GM23338 (cell line): ENCODE data around the gene GSN.

Source experiments
- CREB1 ChIP-seq: fragments of 250-450 bp; sonication (Bioruptor Pico); IDR thresholded peaks from 2 replicates; pipeline ENCODE4 v1.5.0; 2020; ENCODE audit warnings: low read depth, mild to moderate bottlenecking, moderate library complexity
- CTCF ChIP-seq, 2 experiments: fragments of 200-600 bp in 1 of 2; sonication (generic) in 1 of 2; conservative IDR thresholded peaks; 2 replicates each; pipeline versions ENCODE4 v1.5.1 to v1.6.1; 2016 to 2017; ENCODE audit warnings: antibody characterized with exemption in 2 of 2, low read depth in 2 of 2, mild to moderate bottlenecking in 2 of 2, moderate library complexity in 1 of 2
- EZH2 ChIP-seq: fragments of 200-600 bp; sonication (generic); IDR thresholded peaks from one replicate; pipeline ENCODE4 v1.8.0; 2017; ENCODE audit warnings: antibody characterized with exemption, mild to moderate bottlenecking, low read depth; ENCODE audit not compliant: unreplicated experiment
- EZH2phosphoT487 ChIP-seq: fragments of 200-600 bp; sonication (generic); IDR thresholded peaks from one replicate; pipeline ENCODE4 v1.8.1; 2018; ENCODE audit warnings: antibody characterized with exemption; ENCODE audit not compliant: unreplicated experiment
- JUNB ChIP-seq: IDR thresholded peaks from one replicate; pipeline ENCODE4 v1.6.1; 2016; ENCODE audit warnings: antibody characterized with exemption; ENCODE audit not compliant: unreplicated experiment
- POLR2AphosphoS5 ChIP-seq: IDR thresholded peaks from 2 replicates; pipeline ENCODE4 v1.6.1; 2016; ENCODE audit warnings: antibody characterized with exemption, low read depth
- REST ChIP-seq: IDR thresholded peaks from one replicate; pipeline ENCODE4 v1.6.1; 2018; ENCODE audit warnings: antibody characterized with exemption; ENCODE audit not compliant: unreplicated experiment
- STAT1 ChIP-seq: IDR thresholded peaks from one replicate; pipeline ENCODE4 v1.6.1; 2016; ENCODE audit warnings: antibody characterized with exemption; ENCODE audit not compliant: unreplicated experiment
- ZNF114 ChIP-seq: fragments of 250-450 bp; sonication (Bioruptor Pico); IDR thresholded peaks from 2 replicates; pipeline ENCODE4 v1.5.0; 2020; ENCODE audit warnings: mild to moderate bottlenecking, moderate library complexity
- ZNF331 ChIP-seq: fragments of 250-450 bp; sonication (Bioruptor Pico); IDR thresholded peaks from 2 replicates; pipeline ENCODE4 v1.5.0; 2020; ENCODE audit warnings: low read depth, mild to moderate bottlenecking, moderate library complexity

DNA sequence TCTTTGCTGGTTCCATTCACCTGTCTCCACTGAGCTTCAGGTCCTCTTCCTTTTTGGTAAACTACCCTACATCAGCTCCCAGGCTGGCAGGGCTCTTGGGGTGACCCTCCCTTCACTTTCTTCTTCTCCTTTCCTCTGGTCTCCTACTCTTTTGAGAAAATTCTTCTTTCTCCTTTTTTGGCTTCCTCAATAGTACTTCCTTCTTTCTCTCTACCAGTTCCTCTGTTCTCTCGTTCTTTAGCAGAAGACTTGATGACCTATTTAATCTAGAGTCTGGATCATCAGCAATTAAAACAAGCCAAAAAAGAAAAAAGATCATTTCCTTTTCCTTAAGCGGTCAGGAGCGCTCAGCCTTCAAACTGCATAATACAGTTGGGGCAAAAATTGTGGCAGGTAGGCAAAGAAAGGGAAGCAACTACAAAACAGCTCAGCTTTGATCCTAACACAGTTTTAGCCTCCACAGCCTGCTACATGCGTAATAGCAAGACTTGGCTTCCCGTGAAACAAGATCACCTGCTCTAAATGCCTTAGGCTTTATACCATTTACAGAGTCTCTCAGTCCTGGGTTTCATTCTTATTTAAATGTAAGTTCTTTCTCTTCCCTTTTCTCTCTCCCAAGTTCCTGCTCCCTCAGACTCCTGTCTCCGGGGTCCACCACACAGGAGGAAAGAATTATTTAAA is 14.0 kb upstream of the GSN start:
- TF ChIP-seq POLR2AphosphoS5 (no peak), CTCF (conservative IDR thresholded peaks at IDR 0.05; ENCODE audit: low read depth in 2 of 2) (no peak), EZH2 (no peak), STAT1 (no peak), EZH2phosphoT487 (no peak), CREB1 (CRISPR knock-in tag) (no peak), REST (no peak), JUNB (no peak), ZNF114 (no peak), ZNF331 (no peak)
